ENCODE results near the gene ZNF280A.
"Not testable (repeated sequence)": the region's sequence is repeated elsewhere in the genome, so short reads cannot be mapped to it uniquely, and the experiment has no call there.

Gene ZNF280A

GRCh38 chr22:22510833-22511232 is 9.2 kb downstream of the ZNF280A start:
- not testable (repeated sequence) for DNase-seq (ENCODE audit: low read depth)

DNA sequence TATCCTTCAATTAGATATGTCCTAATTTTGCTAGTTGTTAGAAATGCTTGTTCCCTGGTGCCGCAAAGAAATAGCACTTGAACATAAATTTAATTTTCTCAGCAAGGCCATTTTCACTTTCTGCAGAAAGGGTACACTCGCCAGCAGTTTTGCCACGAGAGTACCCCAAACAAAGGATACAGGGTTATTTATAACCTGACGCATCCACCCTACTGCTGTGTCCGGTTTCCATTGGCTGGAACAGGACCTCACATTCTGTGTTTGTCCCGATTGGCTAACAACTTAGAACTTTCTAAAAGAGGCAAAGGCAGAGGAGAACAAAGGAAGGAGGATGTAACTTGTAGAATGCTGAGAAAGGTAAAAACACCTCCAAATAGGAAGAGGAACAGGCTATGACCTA is 10.2 kb downstream of the ZNF280A start:
- not testable (repeated sequence) for DNase-seq (ENCODE audit: low read depth)

DNA sequence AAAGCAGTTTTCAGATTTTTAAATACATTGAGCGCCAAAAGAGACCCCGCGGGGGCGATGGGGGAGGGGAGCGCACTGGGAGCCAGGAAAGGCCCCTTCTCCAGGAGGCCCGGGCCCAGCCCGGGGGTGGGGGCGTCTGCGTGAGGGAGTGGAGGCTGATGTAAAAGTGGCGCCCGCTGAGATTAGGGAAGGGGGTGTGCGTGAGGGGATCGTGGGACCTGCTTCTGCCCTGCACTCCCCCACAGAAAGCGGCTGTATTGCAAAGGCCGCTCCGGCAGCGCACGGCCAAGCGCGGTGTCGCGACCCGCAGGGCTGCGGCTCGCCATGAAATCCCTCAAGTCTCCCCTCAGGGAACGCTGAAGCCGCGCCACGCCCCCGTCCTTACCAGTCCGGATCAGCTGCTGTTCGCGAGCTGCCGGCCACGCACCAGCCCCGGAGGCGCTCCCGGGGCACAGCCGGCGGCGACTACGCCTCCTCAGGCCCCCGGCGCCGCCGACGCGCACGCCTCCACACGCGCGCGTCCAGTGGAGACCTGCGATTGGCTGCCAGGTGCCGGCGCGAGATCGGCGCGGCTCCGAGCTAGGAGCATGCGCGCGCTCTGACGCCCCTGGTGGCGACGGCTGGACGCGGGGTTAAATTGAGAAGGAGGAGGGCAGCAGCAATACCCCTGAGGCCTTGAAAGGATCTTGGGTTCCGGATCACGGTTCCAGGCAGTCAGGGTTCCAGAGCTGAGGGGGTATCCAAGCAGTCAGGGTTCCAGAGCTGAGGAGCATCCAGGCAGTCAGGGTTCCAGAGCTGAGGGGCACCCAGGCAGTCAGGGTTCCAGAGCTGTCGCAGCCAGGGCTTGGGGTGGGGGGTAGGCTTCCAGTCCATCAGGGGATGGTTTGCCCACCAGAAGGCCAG is 11.5 kb downstream of the ZNF280A start, which contains the start of gene ZNF280B:
ZNF280B (minus strand) TSS at position 469 of the 903 bp plus-strand sequence. CDS start 19,344 bp downstream, outside the sequence.
- peak; percentile 77 for DNase-seq (ENCODE audit: low read depth)

DNA sequence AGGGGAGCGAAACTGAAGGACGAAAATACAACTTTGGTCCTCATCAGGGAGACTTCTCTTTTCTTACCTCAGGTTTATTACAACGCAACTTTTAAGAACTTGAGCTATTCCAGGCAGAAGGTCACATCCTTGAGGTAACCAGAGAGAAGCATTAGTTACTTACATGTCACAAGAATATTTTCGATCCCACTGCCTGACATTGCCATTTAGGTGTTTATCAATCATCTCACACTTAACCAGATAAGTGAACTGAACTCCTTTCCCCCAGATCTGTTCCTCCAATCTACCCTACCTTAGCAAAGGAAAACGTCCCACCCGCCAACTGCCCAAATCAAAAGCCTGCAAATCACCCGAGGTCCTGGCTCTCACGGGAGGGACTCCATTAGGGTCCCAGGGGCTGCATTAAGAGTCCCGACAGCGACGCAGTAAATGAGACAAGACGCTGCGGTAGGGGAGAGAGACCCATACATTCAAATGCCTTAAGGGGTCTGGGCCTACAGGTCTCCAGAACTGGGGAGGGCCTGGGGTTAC is 12.3 kb downstream of the ZNF280A start:
- DNase-seq (ENCODE audit: low read depth), result no peak

- no peak for DNase-seq (ENCODE audit: low read depth)
These were observed 13.3 kb downstream of the ZNF280A start for GRCh38 chr22:22506736-22507135.

- no peak for DNase-seq (ENCODE audit: low read depth)
These were observed 21.8 kb downstream of the ZNF280A start for GRCh38 chr22:22498267-22498666.

DNA sequence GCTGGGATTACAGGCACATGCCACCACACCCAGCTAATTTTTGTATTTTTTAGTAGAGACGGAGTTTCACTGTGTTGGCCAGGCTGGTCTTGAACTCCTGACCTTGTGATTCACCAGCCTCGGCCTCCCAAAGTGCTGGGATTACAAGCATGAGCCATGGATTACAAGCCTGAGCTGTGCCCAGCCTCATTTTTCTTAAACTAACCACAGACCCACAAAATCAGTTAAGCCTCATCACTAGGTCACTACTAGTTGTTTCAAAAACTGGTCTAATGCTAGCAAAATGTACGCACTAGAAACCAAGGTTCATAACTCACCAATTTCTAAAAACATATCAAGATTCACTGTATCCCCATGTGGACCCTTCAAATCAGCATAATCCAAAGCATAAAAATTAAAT is 28.5 kb downstream of the ZNF280A start:
- DNase-seq (ENCODE audit: low read depth), result not testable (repeated sequence)

- no peak for DNase-seq (ENCODE audit: low read depth)
These were observed 31.3 kb downstream of the ZNF280A start for GRCh38 chr22:22488736-22489135.

DNA sequence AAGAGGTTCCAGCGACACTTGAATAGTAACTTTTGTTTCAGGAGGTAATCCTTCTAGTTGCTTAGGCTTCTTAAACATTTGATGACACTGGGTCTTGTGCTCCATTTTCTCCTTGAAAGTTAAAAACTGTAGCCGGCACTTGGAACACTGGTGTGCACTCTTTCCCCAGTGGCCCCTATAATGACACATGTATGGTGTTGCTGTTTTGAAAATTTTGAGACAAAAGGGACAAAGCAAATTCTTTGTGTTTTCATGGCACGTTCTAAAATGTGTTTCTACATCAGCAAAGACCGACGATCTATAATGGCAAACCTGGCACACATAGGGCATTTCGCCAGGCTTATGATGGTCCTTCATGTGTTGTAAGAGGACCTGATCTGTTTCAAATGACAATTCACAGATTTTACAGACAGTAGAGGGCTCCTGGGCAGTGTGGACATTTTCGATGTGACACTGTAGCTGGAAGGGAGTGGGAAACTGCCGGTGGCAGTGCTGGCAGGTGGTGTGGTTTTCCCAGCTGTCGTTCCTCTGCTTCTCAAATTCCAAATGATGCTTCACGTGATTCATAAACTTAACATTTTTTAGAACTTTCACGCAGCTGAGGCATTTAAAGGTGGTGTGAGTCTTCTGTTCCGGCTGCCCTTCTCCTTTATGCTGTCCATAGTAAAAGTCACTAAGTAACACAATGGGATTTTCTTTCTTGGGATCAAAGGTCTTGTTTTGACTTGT is 32.0 kb downstream of the ZNF280A start:
- no peak for DNase-seq (ENCODE audit: low read depth)

DNA sequence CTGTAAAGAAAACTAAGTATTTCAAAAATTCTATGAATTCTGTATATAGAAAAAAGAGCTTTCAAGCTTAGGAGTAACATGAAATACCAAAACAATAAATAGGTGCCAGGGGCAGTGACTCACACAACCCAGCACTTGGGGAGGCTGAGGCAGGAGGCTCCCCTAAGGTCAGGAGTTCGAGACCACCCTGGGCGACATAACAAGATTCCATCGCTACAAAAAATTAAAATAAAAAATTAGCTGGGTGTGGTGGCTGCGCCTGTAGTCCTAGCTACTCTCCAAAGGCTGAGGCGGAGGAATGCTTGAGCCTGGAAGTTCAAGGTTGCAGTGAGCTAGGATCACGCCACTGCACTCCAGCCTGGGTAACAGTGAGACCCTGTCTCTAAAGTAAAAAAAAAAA is 33.0 kb downstream of the ZNF280A start:
- DNase-seq (ENCODE audit: low read depth), result no peak

GRCh38 chr22:22486132-22486899 is 33.8 kb downstream of the ZNF280A start:
- no peak for DNase-seq (ENCODE audit: low read depth)

DNA sequence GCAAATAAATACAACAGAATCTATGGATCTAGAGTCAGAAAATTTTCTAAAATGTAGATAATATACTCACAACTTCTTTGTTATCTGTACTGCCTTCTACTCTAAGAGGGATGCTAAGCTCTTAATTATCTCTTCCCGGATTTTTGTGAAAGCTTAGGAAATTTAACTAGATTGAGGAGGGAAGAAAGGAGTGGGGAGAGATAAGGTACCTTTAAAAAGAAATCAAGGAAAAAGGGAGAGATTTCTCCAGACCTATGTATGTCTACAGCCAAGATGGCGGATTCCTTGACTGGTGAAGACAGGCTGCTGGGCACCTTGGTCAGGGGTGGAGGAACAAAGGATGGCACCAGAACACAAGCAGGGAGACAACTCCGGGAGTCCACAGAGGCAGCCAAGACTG is 34.5 kb downstream of the ZNF280A start:
- DNase-seq (ENCODE audit: low read depth), result no peak

DNA sequence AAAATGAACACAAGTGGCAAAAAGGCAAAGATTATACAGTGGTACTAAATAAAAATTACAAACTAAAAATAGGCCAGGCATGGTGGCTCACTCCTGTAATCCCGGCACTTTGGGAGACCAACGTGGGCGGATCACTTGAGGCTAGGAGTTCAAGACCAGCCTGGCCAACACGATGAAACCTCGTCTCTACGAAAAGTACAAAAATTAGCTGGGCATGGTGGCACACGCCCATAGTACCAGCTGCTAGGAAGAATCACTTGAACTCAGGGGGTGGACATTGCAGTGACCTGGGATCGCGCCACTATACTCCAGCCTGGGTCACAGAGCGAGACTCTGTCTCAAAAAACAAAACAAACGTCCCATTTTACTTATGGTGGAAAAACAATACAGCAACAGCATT is 36.0 kb downstream of the ZNF280A start:
- no peak for DNase-seq (ENCODE audit: low read depth)

DNA sequence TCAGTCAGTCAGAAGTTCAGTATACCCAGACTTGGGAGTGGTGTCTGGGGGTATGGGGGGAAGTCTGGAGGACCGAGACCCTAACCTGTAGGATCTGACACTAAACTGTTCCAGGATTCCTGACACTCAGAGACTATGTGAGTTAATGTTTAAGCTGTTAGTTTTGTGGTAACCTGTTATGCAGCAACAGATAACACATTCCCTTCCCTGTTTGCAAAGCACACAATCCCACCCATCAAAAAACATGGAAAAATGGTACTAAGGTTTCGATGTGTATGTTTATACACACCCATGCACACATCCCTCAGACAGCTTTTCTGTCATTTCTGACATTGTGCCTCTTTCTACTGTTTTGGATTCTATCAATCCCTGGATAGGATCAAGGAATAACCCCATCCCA is 39.1 kb downstream of the ZNF280A start:
- DNase-seq (ENCODE audit: low read depth), result no peak

DNA sequence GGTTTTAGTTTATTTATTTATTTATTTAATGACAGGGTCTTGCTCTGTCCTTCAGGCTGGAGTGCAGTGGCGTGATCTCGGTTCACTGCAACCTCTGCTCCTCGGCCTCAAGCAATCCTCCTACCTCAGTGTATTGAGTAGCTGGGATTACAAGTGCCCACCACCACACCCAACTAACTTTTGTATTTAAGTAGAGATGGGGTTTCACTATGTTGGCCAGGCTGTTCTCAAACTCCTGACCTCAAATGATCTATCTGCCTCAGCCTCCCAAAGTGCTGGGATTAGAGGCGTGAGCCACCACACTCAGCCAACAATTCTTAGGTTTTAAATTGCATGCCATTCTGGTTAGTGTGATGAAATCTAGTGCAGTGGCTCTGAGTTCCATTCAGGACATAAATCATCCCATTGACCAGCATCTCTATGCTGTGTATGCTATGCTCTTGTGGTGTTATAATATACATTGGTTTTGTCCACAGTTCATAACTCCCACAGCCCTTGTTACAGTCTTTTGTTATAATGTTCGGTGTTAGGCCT is 40.0 kb downstream of the ZNF280A start:
- DNase-seq (ENCODE audit: low read depth), result no peak

- DNase-seq (ENCODE audit: low read depth), result no peak
These were observed 41.0 kb downstream of the ZNF280A start for GRCh38 chr22:22479116-22479515.

- no peak for DNase-seq (ENCODE audit: low read depth)
These were observed 41.6 kb downstream of the ZNF280A start for GRCh38 chr22:22478470-22478869.

DNA sequence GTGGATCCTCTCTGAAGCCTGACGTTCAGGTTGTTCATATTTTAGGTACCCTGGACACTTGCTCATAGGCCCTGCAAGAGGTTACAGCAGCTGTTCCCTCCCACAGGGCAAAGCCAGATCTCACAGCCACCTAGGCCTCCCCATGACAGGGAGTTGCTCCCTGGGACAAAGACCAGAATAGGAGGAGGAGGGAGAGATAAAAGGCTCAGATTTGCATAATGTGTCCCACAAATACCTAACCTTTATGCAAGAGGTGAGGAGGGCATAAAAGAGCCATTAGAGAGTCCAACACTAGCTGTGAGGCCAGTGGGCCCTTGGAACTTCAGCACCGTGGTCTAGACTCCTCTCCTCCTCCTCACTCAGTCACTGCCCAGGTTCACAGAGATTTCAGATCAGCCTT is 45.3 kb downstream of the ZNF280A start:
- DNase-seq (ENCODE audit: low read depth), result no peak

DNA sequence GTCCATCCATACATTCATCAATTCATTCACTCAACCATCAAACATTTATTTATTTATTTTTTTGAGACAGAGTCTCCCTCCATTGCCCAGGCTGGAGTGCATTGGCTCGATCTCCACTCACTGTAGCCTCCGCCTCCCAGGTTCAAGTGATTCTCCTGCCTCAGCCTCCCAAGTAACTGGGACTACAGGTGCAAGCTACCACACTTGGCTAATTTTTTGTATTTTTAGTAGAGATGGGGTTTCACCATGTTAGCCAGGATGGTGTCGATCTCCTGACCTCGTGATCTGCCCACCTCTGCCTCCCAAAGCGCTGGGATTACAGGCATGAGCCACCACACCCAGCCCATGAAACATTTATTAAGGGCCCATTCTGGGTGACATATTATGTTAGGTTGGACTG is 49.0 kb downstream of the ZNF280A start:
- DNase-seq (ENCODE audit: low read depth), result not testable (repeated sequence)

- DNase-seq (ENCODE audit: low read depth), result no peak
These were observed 50.5 kb downstream of the ZNF280A start for GRCh38 chr22:22469527-22469926.

- not testable (repeated sequence) for DNase-seq (ENCODE audit: low read depth)
These were observed 51.1 kb downstream of the ZNF280A start for GRCh38 chr22:22468794-22469469.
